Spleen (tissue), 11 donors: ENCODE results near the gene SLC9A8. TPM values are rescaled to one million over a fixed set of nuclear protein-coding genes. Genes with fewer than 3 reads are reported as not detected.
"Not testable (repeated sequence)": the region's sequence is repeated elsewhere in the genome, so short reads cannot be mapped to it uniquely, and the experiment has no call there.

Experiments used
- DNase-seq: peaks from one replicate; pipeline ENCODE4 v3.0.0-alpha.2; 2020
- H3K27ac ChIP-seq, 8 donors: fragments of 200-600 bp; sonication (generic) in 7 of 8; 1 replicate in 4 of 8; 2 replicates in 4 of 8; pipeline versions ENCODE4 v1.5.0 to v1.8.0; 2016 to 2021; ENCODE audit warnings: inconsistent platforms in 4 of 8, mild to moderate bottlenecking in 4 of 8, moderate library complexity in 1 of 8
- H3K27me3 ChIP-seq, 7 donors: fragments of 200-600 bp; sonication (generic) in 6 of 7; replicated peaks in 1 of 7; 1 replicate in 4 of 7; 2 replicates in 3 of 7; pipeline versions ENCODE4 v1.5.0 to v1.8.0; 2016 to 2021; ENCODE audit warnings: inconsistent platforms in 3 of 7, mild to moderate bottlenecking in 1 of 7
- H3K36me3 ChIP-seq, 6 donors: fragments of 200-600 bp; sonication (generic) in 5 of 6; 1 replicate in 4 of 6; 2 replicates in 2 of 6; pipeline versions ENCODE4 v1.5.0 to v1.8.0; 2016 to 2021; ENCODE audit warnings: inconsistent platforms in 2 of 6
- H3K4me1 ChIP-seq, 6 donors: fragments of 200-600 bp; sonication (generic) in 5 of 6; 1 replicate in 3 of 6; 2 replicates in 3 of 6; pipeline versions ENCODE4 v1.5.0 to v1.8.0; 2016 to 2021; ENCODE audit warnings: inconsistent platforms in 3 of 6
- H3K4me3 ChIP-seq, 8 donors: fragments of 200-600 bp; sonication (generic) in 7 of 8; 1 replicate in 4 of 8; 2 replicates in 4 of 8; pipeline versions ENCODE4 v1.5.0 to v1.8.0; 2016 to 2021; ENCODE audit warnings: inconsistent platforms in 4 of 8, mild to moderate bottlenecking in 4 of 8, moderate library complexity in 2 of 8
- H3K9me3 ChIP-seq, 8 donors: fragments of 200-600 bp; sonication (generic) in 7 of 8; 1 replicate in 4 of 8; 2 replicates in 4 of 8; pipeline versions ENCODE4 v1.5.0 to v1.8.0; 2016 to 2021; ENCODE audit warnings: inconsistent platforms in 4 of 8
- CTCF ChIP-seq, 11 experiments: fragments of 200-600 bp in 7 of 11; fragments of 450-650 bp in 4 of 11; sonication (generic) in 4 of 11; IDR thresholded peaks in 8 of 11; conservative IDR thresholded peaks in 3 of 11; 1 replicate in 7 of 11; 2 replicates in 4 of 11; pipeline versions ENCODE4 v1.4.0 to v1.8.0; 2016 to 2021; ENCODE audit warnings: antibody characterized with exemption in 11 of 11, inconsistent platforms in 4 of 11, mild to moderate bottlenecking in 1 of 11
- POLR2A ChIP-seq, 3 donors: fragments of 450-650 bp; IDR thresholded peaks; one replicate each; pipeline ENCODE4 v1.5.1; 2017; ENCODE audit warnings: antibody characterized with exemption in 3 of 3, mild to moderate bottlenecking in 1 of 3
- POLR2AphosphoS5 ChIP-seq, 3 donors: sonication (generic); formaldehyde crosslinking; IDR thresholded peaks; one replicate each; pipeline ENCODE4 v1.5.1; 2017; ENCODE audit warnings: antibody characterized with exemption in 3 of 3
- WGBS, 5 donors: extraction: QIAGEN DNeasy Blood & Tissue Kit in 3 of 5; methylation state at CpG; one replicate each; pipeline versions ENCODE4 v1.1.5 to v1.1.7; 2013 to 2018; 5-methylcytosine and 5-hydroxymethylcytosine counted together
- intact Hi-C: fragments of 100-400 bp; cut with DNase I; formaldehyde crosslinking; loops from one replicate; pipeline ENCODE4 v1.15.0; 2023; ENCODE audit warnings: low total_unique reads
- polyA plus RNA-seq, 3 donors: library from polyadenylated mRNA; stranded (reverse); fragments of 200-250 nt; gene quantifications; one replicate each; pipeline ENCODE4 v1.2.1, GENCODE V29; 2013
- total RNA-seq, 7 donors: library from RNA; depleted of rRNA in 3 of 7; stranded (reverse); fragments of >200 nt in 3 of 7; fragmentation: NEBNext Ultra II Directional in 4 of 7; extraction: Animal tissue kit (Norgen Biotek cat#: 25700) in 4 of 7; gene quantifications; one replicate each; pipeline versions ENCODE4 v1.1.0 to v1.2.1, GENCODE V29; 2016 to 2021
- donor health status: healthy with polysubstance abuse.
- donor health status: DM: no; HTN: no; CAD: no; lungs with moderate emphysema.
- donor health status: DM: no; HTN: no; CAD: no.
- donor health status: Bipolar disorder and iron deficiency.
- donor health status: healthy.
- donor health status: DM: no; HTN: no; CAD: no.
- donor health status: DM: yes; HTN: yes; CAD: no.

Gene SLC9A8
- total and polyA plus RNA-seq, 10 donors, result 4.6 to 35.3 (median 22.3) TPM

GRCh38 chr20:49859807-49860206 lies 47.2 kb downstream of the SLC9A8 start:
- DNase-seq, result no peak
- intact Hi-C loops, result no loop called here
- Histone ChIP-seq H3K4me3 (no peak overlapping the region), H3K9me3 (no peaks in the 10 kb centered on the region), H3K4me1 (peaks cover 0 to 8% (median 0%) of the 10 kb centered on the region in 6 donors), H3K27ac (no peak overlapping the region), H3K27me3 (no peaks in the 10 kb centered on the region), H3K36me3 (peaks cover 0 to 100% (median 65%) of the 10 kb centered on the region in 6 donors)
- no peak for TF ChIP-seq POLR2A (IDR thresholded peaks at IDR 0.05)
- no peak for TF ChIP-seq CTCF (IDR thresholded peaks at IDR 0.05 in 8 of 11, conservative IDR thresholded peaks at IDR 0.05 in 3 of 11)
- TF ChIP-seq POLR2AphosphoS5 (IDR thresholded peaks at IDR 0.05), result no peak

GRCh38 chr20:49861232-49861631 lies 48.6 kb downstream of the SLC9A8 start:
- H3K36me3 ChIP-seq, result peaks cover 0 to 100% (median 61%) of the 10 kb centered on the region in 6 donors
- intact Hi-C loops, DNase-seq, H3K9me3 ChIP-seq, H3K4me3 ChIP-seq, H3K27ac ChIP-seq, H3K27me3 ChIP-seq: not testable (repeated sequence)
- 92 to 99% (median 94%) methylated on average over 3 of the region's 3 CpGs for WGBS, 5 donors
- peaks cover 0 to 18% (median 3%) of the 10 kb centered on the region in 6 donors for H3K4me1 ChIP-seq

- DNase-seq, result no peak
- H3K27ac ChIP-seq, result peak overlapping the region in 3 of 8 donors; percentile 4 to 20 (median 5)
- no peaks in the 10 kb centered on the region for H3K9me3 ChIP-seq
- WGBS, 5 donors, result 71 to 83% (median 72%) methylated on average over 6 of the region's 6 CpGs
- peaks cover 0 to 100% (median 47%) of the 10 kb centered on the region in 6 donors for H3K36me3 ChIP-seq
- H3K4me1 ChIP-seq, result peaks cover 0 to 22% (median 3%) of the 10 kb centered on the region in 6 donors
- no peak overlapping the region for H3K4me3 ChIP-seq
- H3K27me3 ChIP-seq, result no peaks in the 10 kb centered on the region
- TF ChIP-seq CTCF (IDR thresholded peaks at IDR 0.05 in 8 of 11, conservative IDR thresholded peaks at IDR 0.05 in 3 of 11), result no peak
- no peak for TF ChIP-seq POLR2A (IDR thresholded peaks at IDR 0.05)
- no peak for TF ChIP-seq POLR2AphosphoS5 (IDR thresholded peaks at IDR 0.05)
- intact Hi-C loops, result no loop called here
These were observed 50.1 kb downstream of the SLC9A8 start for GRCh38 chr20:49862607-49863200.

DNA sequence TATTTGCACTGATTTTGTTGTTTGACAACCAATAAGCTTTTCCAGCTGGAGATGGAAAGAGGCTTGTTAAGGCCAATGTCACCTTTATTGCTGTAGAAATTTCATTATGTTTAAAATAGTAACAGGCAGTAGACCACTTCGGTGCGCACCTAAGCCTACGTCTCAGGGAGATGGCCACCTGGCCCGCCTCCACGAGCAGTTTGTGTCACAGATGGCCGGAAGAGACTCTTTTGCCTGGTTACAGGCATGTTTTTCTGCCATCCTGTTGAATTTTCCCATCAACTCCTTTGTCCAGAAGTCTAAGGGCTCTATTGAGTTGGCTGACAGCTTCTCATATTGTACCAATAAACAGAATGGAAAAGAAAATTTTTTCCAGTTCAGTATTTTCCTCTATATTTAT lies 51.0 kb downstream of the SLC9A8 start:
- WGBS, 5 donors, result 92 to 97% (median 94%) methylated on average over 6 of the region's 6 CpGs
- Histone ChIP-seq H3K9me3 (no peaks in the 10 kb centered on the region), H3K27ac (peak overlapping the region in 3 of 8 donors; percentile 4 to 44 (median 20)), H3K4me3 (no peak overlapping the region), H3K36me3 (peaks cover 0 to 100% (median 48%) of the 10 kb centered on the region in 6 donors), H3K4me1 (peaks cover 0 to 22% (median 3%) of the 10 kb centered on the region in 6 donors), H3K27me3 (no peaks in the 10 kb centered on the region)
- no peak for DNase-seq
- intact Hi-C loops, result no loop called here
- TF ChIP-seq CTCF (IDR thresholded peaks at IDR 0.05 in 8 of 11, conservative IDR thresholded peaks at IDR 0.05 in 3 of 11), result no peak
- TF ChIP-seq POLR2A (IDR thresholded peaks at IDR 0.05), result no peak
- TF ChIP-seq POLR2AphosphoS5 (IDR thresholded peaks at IDR 0.05), result no peak
